DMS153 treated with DMSO at 0.1 percent for 48 hours (cell line): ENCODE data around the gene MGST2.

ENCODE experiments used
- DNase-seq: peaks from one replicate; lab custom pipeline; 2025; ENCODE audit not compliant: unreplicated experiment; lab: John Stamatoyannopoulos, UW

The MGST2 gene

DNA sequence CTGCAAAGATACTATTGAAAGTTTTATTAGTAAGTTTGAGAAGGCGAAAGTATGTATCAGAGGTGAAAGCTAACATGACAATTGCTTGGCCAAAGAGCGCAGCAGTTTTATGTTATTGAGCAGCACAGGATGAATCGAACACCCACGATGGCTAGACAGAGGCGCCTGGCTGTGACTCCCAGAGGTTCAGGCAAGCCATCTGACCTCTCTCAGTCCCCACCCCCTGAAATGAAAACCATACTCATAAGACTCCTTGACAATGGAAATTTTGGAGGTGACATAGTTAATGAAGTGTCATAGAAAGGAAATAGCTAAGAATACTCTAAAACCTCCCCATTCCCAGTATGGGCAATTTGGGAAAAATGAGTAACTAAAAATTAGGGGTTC, 70.6 kb downstream of the MGST2 start:
- no peak for DNase-seq

DNA sequence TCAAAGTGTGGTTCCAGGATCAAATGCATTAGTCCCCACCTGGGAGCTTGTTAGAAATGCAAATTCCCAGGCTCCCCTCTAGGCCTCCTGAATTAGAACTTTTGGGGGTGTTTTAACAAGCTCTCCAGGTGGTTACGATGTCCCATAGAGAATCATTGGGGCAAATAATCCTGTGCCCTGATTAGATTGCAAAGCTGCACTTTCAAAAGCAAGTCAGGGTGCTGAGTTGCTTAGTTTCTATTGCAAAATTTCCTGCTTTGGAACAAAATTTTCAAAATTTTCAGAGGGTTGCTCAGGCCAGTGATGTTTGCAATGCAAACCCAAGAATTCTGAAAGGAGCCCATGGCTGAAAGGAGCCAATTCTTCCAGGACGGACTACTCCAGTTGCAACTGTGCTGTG, 71.0 kb downstream of the MGST2 start:
- no peak for DNase-seq

DNA sequence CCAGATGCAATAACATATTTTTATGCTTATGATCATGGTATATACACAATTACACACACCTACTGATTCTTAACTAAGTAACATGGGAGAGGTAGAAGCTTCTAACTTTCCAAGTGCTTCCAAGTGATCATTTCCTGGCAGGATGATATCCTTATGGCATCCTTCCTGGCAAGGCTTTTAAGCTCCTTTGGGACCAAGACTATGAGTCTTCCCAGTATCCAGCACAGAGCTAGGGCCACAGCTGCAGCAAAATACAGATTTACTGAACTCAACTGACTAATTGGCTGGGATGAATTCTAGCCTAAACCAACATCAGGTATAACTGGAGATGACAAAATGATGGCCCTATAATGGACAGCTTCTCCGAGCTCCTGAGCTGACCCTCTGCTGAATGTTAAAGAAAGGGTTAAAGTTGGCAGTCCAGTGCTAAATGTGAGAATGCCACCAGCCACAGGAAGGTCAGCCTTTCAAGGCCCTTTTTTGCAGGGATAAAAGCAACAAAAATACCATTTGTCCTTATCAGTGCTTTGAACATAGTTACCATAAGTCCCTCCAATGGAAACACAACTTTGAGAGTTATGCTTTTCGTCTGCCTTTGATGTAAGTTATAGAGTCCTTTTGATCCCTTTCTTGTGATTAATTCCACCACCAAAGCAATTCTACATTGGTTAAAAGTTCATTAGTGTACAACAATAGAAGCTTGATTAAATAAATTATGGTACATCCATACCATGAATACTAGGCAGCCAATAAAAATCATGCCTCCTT, 73.4 kb downstream of the MGST2 start:
- DNase-seq = no peak

- no peak for DNase-seq
Measured at GRCh38 chr4:139740121-139740520, 74.5 kb downstream of the MGST2 start.

- peak; percentile 85 for DNase-seq
Measured at GRCh38 chr4:139740531-139741041, 75.0 kb downstream of the MGST2 start.

DNA sequence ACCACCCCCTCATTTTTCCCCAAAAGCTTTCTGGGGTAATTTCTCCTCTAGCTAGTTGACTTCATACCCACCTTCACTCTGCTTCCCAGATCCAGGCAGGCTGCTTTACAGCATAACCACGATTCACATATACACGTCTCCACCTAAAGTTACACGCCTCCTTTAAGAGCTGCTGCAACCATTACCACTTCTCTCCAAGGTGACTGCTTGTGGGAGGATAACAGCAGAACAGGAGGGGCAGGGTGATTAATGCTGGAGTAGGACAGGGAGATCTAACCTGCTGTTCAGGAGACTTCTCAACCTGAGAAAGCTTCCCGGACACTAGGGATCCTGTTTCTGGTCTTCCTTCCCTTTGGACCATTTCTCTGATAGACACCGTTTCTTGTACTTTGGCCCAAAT, 77.4 kb downstream of the MGST2 start:
- no peak for DNase-seq

GRCh38 chr4:139744232-139744631, 78.6 kb downstream of the MGST2 start:
- DNase-seq = no peak

DNA sequence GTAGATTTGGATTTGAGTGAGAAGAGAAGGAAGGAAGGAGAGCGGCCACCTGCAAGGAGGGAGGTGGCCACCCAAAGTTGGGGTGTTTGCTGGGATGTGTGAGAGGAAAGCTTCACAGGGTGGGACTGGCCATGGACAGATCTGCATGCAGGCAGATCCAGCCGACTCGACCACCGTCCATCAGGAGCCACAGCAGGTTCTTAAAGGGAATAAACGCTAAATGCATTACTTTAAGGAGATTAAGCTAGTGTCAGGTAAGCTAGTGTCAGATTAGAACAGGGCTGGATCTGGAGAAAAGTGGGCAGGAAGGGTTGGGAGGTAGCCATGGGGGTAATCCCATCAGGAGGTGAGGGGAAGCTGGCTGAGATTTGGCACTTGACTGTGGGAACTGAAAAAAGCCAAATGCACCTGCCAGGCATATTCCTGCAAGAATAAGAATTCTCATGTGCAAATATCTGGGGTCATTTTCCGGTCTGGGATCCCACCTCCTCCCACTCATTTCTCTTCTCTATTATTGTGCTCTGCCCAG, 79.6 kb downstream of the MGST2 start:
- no peak for DNase-seq

DNA sequence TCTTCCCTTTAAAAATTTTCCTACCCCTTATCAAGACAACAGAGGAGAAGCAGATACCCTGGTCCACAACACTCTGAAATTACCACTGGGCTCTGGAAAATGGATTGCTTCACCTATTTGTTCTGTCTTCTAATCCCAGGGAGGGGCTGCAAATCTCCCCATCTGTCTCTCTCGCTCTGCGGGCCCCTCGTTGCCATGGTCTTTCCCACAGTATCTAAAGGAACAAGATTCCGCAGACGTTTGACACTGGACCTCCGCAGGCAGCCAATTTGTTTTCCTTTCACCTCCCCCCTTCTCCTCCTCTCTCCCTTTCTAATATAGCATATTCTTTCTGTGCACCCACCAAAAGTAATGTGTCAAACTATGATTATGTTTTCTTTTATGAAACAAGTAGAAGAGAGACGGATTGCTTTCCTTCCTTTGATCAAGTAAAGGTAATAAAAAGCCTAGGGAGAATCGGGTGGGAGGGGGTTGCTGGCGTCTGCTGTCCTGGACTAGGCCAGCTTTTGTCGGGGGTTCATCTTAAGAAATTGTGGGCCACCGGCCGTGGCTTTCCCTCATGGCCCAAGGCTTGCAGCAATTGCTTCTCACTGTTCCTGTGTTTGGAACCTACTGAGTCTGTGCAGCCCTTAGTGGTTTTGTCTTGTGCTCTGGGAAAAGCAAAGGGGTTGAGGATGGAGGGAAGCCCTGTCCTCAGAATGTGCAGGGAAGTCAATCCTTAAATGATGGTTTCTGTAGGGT, 81.0 kb downstream of the MGST2 start:
- no peak for DNase-seq

GRCh38 chr4:139749338-139749737, 83.7 kb downstream of the MGST2 start:
- DNase-seq = no peak

DNA sequence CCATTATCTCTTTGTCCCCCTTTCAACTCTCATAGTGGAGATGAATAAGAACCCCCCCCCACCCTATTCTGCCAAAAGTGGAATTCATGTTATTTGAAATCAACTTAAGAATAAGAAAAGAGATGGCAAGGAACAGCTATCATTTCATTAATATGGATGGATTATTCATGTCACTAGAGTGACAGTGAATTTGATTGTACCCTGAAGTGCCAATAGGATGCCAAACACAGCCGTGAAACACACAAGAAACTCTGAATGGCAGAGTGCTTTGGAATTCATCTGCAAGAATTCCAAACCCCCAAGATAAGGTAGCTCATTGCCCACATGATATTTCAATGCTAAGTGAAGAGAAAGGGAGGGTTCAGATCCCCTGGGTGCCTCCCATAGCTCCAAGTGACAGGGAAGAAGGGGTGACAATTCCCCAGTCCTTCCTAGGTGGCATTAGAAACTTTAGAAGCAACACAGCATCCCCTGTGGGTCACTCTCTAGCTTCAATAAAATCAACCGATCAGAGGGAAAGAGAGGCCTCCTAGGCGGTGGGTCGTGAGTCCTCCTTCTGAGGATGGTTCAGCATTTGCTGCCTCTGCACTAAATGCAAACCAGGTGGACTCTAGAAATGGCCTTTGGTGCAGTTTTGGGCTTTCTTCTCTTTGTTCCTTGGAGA, 84.3 kb downstream of the MGST2 start:
- DNase-seq = no peak

- no peak for DNase-seq
Measured at GRCh38 chr4:139753686-139754085, 88.1 kb downstream of the MGST2 start.
